Measurements from ENCODE around the gene MBLAC1.
"Not testable (repeated sequence)": the region's sequence is repeated elsewhere in the genome, so short reads cannot be mapped to it uniquely, and the experiment has no call there.

The MBLAC1 gene

DNA sequence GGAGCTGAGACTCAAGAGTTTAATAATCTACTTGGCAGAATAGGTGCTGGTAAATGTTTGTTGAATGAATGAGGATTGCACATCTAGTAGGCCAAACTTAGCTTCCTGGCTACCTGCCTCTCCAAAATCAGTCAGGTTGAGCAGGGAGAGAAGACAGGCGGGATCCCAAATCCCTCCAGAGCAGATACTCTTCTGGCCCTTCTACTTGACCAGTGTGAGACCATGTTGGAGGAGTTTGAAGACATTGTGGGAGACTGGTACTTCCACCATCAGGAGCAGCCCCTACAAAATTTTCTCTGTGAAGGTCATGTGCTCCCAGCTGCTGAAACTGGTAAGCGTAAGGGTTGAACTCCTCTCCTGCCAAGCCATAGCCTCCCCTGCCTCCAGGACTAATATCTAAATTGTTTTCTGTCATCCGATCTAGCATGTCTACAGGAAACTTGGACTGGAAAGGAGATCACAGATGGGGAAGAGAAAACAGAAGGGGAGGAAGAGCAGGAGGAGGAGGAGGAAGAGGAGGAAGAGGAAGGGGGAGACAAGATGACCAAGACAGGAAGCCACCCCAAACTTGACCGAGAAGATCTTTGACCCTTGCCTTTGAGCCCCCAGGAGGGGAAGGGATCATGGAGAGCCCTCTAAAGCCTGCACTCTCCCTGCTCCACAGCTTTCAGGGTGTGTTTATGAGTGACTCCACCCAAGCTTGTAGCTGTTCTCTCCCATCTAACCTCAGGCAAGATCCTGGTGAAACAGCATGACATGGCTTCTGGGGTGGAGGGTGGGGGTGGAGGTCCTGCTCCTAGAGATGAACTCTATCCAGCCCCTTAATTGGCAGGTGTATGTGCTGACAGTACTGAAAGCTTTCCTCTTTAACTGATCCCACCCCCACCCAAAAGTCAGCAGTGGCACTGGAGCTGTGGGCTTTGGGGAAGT lies 2.2 kb upstream of the MBLAC1 start:
- DNase-seq, result no peak

DNA sequence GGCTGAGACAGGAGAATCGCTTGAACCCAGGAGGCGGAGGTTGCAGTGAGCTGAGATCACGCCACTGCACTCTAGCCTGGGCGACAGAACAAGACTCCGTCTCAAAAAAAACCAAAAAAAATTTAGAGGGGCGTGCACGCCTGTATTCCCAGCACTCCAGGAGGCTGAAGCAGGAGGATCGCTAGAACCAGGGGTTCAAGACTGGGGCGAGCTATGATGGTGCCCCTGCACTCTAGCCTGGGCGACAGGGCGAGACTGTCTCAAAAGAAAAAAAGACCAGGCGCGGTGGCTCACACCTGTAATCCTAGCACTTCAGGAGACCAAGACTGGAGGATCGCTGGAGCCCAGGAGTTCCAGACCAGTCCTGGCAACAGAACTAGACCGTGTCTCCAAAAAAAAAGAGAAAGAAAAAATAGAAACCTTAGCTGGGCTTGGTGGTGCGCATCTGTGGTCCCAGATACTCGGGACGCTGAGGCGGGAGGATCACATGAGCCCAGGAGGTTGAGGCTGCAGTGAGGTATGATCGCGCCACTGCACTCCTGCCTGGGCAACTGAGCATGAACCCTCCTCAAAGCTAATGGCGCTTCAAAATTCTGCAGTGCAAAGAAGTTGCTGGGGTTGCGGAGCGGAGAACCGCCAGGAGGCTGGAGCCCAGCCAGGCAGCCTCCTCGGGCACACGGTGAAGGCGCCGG lies 382 bp upstream of the MBLAC1 start:
- DNase-seq, result no peak

- peak in 1 of 4 experiments; percentile 14 for DNase-seq
These were observed 1.3 kb downstream of the MBLAC1 start for GRCh38 chr7:100127866-100128636.

GRCh38 chr7:100128637-100128963 lies 1.8 kb downstream of the MBLAC1 start:
- no peak for DNase-seq

GRCh38 chr7:100130220-100130607 lies 3.4 kb downstream of the MBLAC1 start:
- not testable (repeated sequence) for DNase-seq

GRCh38 chr7:100130608-100131453 lies 4.1 kb downstream of the MBLAC1 start:
- peak; percentile 75 to 88 (median 84) for DNase-seq

- DNase-seq, result no peak
These were observed 5.4 kb downstream of the MBLAC1 start for GRCh38 chr7:100132126-100132525.

DNA sequence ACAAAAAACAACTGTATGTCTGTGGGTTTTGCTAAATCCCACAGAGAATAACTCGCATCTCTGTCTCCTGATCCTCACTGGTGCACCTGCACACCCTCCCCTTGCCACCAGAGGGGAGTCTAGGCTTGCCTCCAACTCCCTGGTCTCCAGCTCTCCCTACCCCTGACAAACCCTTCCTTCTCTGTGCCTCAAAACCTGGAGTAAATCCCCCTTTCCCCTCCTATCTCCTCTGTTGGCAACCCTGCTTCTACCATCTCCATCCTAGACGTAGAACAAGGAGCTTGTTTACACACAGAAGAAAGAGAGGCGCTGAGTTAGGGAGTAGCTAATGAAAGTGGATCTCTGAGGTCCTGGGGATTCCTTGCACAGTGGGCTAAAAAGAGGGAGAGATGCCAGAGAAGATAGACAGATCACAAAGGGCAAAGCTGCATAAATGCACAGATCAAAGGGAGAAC lies 6.0 kb downstream of the MBLAC1 start:
- DNase-seq, result peak; percentile 76 to 84 (median 80)

- no peak for DNase-seq
These were observed 11.3 kb downstream of the MBLAC1 start for GRCh38 chr7:100137851-100138760.

DNA sequence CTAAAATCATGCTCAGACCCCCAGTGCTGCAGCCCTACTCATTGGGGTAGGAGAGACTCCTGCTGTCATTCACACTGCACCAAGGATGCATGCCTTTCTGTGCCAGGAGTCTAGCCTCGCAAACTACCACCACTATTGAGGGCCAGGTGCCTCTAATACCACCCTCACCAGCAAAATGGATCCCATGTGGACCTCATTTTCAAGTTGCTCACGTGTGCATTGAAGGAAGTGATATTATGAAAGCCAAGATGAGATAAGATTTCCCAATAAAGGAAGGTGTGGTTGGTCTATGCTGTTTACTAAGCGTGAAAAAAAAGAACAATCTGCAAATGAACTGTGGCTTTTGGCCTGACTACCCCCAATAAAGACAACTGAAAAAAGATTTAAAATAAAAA lies 14.8 kb downstream of the MBLAC1 start:
- DNase-seq, result peak in 2 of 4 experiments; percentile 27 to 40

DNA sequence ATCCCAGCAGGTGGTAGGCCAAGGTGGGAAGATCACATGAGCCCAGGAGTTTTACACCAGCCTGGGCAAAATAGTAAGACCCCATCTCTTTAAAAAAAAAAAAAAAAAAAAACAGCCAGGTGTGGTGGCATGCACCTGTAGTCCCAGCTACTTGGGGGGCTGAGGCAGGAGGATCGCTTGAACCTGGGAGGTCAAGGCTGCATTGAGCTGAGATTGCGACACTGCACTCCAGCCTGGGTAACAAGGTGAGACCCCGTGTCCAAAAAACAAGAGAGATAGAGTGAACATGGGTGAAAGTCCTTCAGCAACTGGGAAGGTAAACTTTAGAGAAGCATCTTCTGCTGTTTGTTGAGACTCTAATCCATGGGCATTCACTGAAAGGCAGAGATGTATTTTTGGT lies 15.7 kb downstream of the MBLAC1 start:
- no peak for DNase-seq

- not testable (repeated sequence) for DNase-seq
These were observed 19.6 kb downstream of the MBLAC1 start for GRCh38 chr7:100146350-100146749.

DNA sequence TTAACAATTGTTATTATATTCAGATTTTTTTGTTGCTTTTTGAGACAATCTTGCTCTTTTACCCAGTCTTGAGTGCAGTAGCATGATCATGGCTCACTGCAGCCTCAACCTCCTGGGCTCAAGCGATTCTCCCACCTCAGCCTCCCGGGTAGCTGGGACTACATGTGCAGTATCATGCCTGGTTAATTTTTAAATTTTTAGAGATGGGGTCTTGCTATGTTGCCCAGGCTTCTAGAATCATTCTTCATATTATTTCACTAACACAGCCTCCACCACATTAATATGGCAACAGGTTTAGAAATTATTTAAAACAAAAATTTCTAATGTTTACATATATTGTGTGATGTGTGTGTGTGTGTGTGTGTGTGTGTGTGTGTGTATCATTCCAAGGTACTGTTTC lies 20.5 kb downstream of the MBLAC1 start:
- no peak for DNase-seq

DNA sequence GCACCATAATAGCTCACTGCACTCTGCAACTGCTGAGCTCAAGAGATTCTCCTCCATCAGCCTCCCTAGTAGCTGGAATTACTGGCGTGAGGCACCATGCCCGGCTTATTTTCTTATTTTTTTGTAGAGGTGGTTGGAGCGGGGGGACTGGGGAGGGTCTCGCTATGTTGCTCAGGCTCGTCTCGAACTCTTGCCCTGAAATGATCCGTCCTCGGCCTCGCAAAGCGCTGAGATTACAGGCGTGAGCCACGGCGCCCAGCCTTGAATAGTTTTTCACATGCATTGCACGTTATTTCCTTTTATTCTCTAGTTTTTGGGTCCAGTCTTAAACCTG lies 21.4 kb downstream of the MBLAC1 start:
- no peak for DNase-seq

DNA sequence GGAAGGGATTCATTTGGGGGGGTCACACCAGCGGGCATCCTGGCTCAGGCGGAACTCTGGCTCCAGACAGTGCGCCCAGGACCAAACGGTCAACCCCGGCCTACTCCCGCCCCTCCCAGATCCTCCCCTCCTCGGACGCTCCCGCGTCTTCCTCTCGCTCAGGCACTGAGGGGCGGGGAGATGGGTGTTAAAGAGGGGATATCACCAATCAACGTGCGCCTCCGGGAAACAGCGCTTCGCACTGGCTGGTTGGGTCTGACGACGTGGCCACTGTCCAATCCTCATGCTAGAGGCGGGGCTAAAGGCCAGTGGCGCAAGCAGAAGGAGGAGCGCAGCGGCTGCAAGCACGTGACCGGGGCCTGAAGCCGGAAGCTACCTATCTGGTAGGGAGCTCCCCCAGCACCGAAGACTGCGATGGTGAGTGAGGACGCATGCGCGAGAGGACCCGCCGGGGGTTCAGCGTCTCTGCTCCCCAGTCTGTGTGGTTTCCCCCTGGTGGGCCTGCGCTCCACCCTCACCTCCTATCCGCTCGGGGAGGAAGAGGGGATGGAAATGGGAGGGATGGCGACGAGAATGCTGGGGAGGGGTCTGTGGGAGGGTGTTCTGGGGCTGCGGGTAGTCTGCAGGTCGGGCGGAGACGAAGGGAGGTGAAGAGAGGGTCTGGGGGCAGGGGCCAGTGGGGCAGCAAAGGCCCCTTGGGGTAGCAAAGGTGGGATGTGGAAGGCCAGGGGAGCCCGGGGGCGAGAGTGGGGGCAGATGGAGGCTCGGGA lies 22.0 kb downstream of the MBLAC1 start, which contains the start of gene LAMTOR4:
TSS of gene LAMTOR4 (plus strand) at position 360 of the 770 bp plus-strand sequence. CDS start at position 415, 55 bp downstream.
- peak; percentile 98 to 99 (median 98) for DNase-seq

DNA sequence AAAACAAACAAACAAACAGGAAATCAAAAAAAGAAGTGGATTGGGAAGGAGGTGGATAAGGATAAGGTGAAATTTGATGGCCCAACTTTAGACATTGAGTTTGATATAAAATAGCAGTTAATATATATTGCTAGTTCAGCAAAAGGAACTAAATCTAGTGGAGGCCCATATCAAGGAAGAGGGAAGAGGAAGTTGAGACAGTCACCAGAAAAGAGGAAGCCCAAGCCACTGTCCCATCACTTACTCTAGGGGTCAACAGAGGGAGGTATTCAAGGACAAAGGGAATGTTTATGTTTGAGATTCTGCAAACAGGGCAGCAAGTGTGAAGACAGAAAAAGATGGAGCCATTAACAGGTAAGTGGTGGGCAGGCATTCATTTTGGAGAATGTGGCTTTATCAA lies 25.6 kb downstream of the MBLAC1 start:
- DNase-seq, result peak; percentile 66 to 87 (median 78)

DNA sequence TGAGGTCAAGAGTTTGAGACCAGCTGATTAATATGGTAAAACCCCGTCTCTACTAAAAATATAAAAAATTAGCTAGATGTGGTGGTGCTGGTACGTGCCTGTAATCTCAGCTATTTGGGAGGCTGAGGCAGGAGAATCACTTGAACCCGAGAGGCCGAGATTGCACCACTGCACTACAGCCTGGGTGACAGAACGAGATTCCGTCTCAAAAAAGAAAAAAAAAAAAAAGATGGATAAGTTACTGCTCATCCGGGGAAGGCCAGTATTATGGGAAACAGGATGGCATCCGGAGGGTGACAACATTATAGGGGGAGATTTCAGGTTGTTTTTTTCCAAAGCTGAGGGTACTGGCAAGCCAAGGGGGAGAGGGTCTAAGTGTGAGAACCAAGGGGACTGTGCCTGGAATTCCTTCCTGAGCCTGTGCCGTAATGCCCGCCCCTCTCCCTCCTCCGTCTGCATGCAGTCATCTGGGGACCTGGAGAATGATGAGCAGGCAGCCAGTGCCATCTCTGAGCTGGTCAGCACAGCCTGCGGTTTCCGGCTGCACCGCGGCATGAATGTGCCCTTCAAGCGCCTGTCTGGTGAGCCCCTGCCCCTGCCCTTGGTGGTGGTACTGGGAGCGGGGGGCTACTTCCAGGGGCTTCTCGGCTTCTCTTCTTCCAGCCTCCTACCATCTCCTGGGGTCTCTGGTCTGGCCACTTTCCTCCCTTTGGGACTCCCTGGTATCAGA lies 26.3 kb downstream of the MBLAC1 start:
- DNase-seq, result no peak

DNA sequence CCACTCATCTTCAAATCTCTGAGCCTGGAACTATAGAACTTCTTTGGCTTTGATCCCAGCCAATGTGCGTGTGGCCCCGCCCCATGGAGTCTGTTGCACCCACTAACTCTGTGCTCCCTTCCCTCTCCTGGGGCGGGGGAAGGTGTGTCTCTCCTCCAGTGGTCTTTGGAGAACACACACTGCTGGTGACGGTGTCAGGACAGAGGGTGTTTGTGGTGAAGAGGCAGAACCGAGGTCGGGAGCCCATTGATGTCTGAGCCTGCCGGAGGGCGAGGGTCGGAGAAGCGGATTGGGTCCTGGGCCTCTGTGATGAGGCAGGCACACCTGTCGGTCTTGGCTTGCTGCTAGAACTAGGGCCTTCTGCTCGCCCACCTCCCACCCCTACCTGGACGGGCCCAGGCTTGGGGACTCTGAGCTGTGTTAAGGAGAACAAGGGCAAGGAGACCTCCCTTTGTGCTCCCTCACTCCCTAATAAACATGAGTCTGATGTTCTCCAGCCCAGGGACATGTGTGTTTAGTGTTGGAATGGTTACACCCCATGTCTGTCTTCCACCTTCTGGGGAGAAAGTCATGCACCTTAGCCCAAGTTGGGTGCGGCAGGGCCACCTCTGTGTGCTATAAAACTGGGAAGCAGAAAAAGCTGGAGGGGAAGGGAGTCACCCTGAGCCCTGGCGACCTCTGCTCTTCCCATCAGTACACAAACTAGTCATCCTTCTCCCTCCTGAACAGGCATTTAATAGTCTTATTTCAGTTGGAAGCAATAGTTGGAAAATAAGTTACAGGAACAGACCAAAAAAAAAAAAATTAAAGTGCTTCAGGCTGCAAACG lies 27.2 kb downstream of the MBLAC1 start:
- DNase-seq, result no peak

Measured in suppressor macrophage (primary cell).